GM21526 (cell line): ENCODE data around the gene RNPC3.
A peak's percentile ranks its signal among the peaks of the same experiment; 100 is the strongest.
"Not testable (repeated sequence)": the region's sequence is repeated elsewhere in the genome, so short reads cannot be mapped to it uniquely, and the experiment has no call there.

ENCODE experiments used
- ATAC-seq: cut with Tn5 transposase; IDR thresholded peaks from one replicate; pipeline ENCODE4 v1.9.1; 2021; ENCODE audit warnings: moderate library complexity; ENCODE audit not compliant: unreplicated experiment, low FRiP score

RNPC3 gene

DNA sequence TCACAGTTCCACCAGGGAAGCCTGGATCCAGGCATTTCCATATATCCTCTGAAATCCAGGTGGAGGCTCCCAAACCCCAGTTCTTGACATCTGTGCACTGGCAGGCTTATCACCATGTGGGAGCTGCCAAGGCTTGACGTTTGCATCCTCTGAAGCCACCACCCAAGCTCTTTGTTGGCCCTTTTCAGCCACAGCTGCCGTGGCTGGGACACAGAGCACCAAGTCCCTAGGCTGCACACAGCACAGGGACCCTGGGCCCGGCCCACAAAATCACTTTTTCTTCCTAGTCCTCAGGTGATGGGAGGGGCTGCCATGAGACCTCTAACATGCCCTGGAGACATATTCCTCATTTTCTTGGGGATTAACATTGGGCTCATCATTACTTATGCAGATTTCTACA is 22.3 kb downstream of the RNPC3 start:
- no peak for ATAC-seq

DNA sequence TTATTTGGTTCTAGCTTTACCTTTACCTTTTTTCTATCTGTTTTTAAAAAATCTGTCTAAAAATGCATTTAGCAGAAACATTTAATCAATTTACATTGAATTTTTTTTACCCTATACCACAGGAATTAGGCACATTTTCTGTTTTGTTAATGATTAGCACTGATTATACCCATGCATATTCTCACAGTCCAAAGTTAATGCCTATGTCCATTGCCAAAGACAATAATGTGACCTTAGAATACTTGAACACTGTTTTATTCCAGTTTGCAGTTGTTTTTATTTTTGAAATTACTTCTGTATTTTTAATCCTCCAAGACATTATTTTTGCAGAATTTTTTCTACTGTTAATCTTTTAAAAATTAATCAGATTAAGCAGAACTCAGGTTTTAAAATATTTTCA is 34.9 kb downstream of the RNPC3 start:
- no peak for ATAC-seq

- ATAC-seq, result not testable (repeated sequence)
Measured at GRCh38 chr1:103561124-103561523, 35.6 kb downstream of the RNPC3 start.

DNA sequence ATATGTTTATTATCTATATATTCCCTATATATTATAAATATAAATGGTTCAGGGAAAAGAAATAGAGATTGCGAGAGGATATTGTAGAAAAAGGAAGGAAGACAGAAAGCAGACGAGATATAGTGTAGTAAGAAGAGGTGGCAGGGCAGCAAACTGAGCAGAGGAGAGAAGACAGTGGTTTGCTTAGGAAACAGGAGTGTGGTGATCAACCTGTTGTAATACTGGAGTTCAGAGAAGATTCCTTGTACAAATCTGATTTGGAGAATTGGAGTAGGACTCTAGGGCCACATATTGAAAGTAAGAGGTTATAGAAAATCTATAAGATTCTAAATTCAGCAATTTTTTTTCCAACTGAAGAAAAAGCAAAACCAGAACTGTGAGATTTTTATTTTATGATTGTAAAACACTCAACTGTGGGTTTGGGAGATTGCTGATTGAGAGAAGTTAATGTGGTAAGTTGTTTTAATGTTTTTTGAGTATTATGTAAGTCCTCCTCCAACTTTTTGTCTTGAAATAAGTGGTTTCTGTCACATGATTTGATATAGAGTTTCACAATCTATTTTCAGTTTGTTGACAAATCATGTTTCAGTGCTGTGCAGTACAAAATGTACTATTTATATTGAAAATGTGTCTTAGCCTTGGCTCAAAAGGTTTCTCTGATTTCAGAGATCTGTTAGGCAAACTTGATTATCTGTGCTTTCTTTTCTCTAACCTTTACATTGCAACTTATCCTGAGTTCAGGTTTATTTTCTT is 36.3 kb downstream of the RNPC3 start:
- ATAC-seq, result peak; percentile 93

- ATAC-seq, result no peak
Measured at GRCh38 chr1:103563056-103563455, 37.6 kb downstream of the RNPC3 start.

GRCh38 chr1:103569493-103569892 is 44.0 kb downstream of the RNPC3 start:
- ATAC-seq, result no peak

DNA sequence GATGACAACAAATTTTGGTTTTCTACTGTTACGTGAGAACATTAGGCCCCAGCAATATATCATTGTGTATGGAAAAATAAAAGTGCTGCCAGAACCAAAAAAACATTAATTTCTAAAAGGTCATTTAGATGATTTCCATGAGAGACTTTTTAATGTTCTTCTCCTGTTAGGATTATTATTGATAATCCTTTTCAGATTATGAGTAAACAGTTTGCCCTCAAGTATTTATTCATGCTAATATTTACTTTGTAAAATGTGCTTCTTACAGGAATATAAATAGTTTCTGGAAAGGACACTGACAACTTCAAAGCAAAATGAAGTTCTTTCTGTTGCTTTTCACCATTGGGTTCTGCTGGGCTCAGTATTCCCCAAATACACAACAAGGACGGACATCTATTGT is 45.8 kb downstream of the RNPC3 start, which contains the start of gene AMY2B:
Gene AMY2B (plus strand): TSS at position 301 of the 400 bp plus-strand sequence. CDS start 14 bp downstream, at position 315.
- not testable (repeated sequence) for ATAC-seq

DNA sequence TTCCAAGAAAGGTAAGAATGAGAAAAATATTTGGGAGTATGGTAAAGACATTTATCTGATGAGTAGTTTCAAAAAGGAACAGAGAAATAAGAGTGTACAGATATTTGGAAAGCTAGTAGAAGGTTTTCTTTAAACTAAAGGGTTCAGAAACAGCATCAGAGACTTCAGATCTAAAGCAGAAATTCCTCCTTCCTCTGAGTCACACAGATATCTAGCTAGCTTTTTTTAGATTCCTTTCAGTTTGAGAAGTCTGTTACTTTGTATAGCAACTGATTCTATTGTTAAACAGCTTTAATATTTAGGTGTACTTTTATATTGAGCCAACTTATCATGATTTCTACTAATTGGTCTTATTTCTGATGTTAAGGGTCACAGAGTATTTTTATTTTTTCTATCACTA is 50.6 kb downstream of the RNPC3 start:
- no peak for ATAC-seq

GRCh38 chr1:103576784-103577183 is 51.3 kb downstream of the RNPC3 start:
- ATAC-seq, result not testable (repeated sequence)

DNA sequence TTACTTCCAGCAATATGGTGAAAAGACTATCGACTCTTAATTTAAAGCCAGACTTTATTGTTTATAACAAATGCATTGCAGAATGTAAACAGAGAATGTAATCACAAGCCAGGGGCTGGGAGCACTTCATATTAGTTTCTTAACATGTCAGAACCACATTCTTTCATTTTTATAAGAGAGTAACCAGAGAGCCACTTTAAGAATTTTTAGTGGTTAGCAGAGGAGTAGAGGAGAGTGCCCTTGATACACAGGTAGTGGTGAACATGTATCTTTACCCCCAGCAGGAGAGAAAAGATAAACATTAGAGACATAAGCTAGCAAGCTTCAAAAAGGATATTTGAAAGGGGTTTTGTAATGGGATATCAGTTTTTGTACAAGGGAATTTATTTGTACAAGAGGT is 57.0 kb downstream of the RNPC3 start:
- ATAC-seq, result no peak

DNA sequence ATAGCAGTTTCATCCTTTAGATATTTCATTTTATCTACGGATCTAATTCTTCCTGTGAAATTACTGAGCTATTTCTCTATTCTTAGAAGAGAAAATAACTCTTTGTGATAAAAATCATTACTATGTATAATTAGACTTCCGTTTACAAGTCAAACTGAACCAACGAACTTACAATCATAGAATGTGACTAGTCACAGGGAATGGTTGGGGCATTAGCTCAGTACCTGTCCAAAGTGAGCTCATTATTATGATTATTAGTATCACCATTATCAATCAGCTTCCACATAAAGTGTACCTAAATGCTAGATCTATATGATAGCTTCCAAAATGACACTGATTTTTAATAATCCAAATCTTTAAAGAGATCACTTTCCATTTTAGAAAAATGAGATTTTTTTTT is 58.4 kb downstream of the RNPC3 start:
- ATAC-seq, result no peak

GRCh38 chr1:103584537-103584936 is 59.0 kb downstream of the RNPC3 start:
- ATAC-seq, result no peak

- not testable (repeated sequence) for ATAC-seq
Measured at GRCh38 chr1:103602740-103603139, 77.2 kb downstream of the RNPC3 start.
